ENCODE data around the gene TLE5.

TLE5 gene

DNA sequence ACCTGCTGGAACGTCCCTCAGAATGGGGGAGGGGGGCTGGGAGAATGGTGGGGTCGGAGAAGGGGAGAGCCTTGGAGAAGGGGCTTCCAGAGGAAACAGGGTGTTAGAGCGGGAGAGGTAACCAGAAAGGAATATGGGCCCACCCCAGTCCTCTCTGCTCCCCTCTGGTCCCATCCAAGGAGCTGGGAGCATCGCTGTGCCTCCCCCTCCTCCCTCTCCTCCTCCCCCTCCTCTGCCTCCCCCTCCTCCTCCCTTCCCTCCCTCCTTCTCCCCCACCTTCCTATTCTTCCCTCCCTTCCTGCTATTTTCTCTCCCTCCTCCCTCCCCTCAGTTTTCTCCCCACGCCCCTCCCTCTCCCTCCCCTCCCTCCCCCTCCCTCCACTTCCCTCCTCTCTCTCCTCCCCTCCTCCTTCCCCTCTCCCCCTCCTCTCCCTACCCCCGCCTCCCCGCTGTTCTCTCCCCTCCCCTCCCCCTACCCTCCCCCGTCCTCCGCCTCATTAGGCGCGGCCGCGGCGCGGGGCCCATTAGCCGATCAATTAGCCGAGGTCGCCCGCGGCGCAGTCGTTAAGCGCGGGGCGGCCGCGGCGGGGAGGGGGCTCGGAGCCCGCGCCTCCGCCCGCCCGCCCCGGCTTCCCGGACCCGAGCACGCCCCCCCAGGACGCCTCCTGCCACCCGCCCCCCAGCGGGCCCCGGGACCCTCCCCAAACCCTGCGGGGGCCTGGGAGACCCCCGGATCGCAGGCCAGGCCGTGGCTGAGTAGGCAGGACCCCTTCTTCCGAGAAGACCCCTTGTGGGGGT is 15.4 kb downstream of the TLE5 start:
- H3K4me2 ChIP-seq (ENCODE audit: low read length), result peak overlapping the region; percentile 65
- H3K9me3 ChIP-seq (ENCODE audit: control insufficient read depth, low read length), result no peaks in the 10 kb centered on the region
- H3K4me3 ChIP-seq (ENCODE audit: low read depth, low read length), result peak overlapping the region; percentile 52
- no peaks in the 10 kb centered on the region for H3K36me3 ChIP-seq (ENCODE audit: control insufficient read depth, insufficient read depth, low read length)
- H2AFZ ChIP-seq, result peak overlapping the region; percentile 81
- H3K27ac ChIP-seq, result no peak overlapping the region
- no peaks in the 10 kb centered on the region for H3K79me2 ChIP-seq
- no peaks in the 10 kb centered on the region for H3K27me3 ChIP-seq (ENCODE audit: control insufficient read depth, insufficient read depth, low read length)
- TF ChIP-seq, protein P1, sequence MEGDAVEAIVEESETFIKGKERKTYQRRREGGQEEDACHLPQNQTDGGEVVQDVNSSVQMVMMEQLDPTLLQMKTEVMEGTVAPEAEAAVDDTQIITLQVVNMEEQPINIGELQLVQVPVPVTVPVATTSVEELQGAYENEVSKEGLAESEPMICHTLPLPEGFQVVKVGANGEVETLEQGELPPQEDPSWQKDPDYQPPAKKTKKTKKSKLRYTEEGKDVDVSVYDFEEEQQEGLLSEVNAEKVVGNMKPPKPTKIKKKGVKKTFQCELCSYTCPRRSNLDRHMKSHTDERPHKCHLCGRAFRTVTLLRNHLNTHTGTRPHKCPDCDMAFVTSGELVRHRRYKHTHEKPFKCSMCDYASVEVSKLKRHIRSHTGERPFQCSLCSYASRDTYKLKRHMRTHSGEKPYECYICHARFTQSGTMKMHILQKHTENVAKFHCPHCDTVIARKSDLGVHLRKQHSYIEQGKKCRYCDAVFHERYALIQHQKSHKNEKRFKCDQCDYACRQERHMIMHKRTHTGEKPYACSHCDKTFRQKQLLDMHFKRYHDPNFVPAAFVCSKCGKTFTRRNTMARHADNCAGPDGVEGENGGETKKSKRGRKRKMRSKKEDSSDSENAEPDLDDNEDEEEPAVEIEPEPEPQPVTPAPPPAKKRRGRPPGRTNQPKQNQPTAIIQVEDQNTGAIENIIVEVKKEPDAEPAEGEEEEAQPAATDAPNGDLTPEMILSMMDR (IDR thresholded peaks at IDR 0.05), result no peak
- H3K9ac ChIP-seq, result no peak overlapping the region
- H3K4me1 ChIP-seq, result peaks cover 3% of the 10 kb centered on the region

- H3K79me2 ChIP-seq, result no peaks in the 10 kb centered on the region
- H3K27me3 ChIP-seq (ENCODE audit: control insufficient read depth, insufficient read depth, low read length), result no peaks in the 10 kb centered on the region
- H3K36me3 ChIP-seq (ENCODE audit: control insufficient read depth, insufficient read depth, low read length), result no peaks in the 10 kb centered on the region
- no peak overlapping the region for H3K9ac ChIP-seq
- no peak overlapping the region for H3K4me3 ChIP-seq (ENCODE audit: low read depth, low read length)
- no peaks in the 10 kb centered on the region for H3K9me3 ChIP-seq (ENCODE audit: control insufficient read depth, low read length)
- H3K4me1 ChIP-seq, result peaks cover 6% of the 10 kb centered on the region
- H3K27ac ChIP-seq, result no peak overlapping the region
- H2AFZ ChIP-seq, result no peak overlapping the region
- no peak overlapping the region for H3K4me2 ChIP-seq (ENCODE audit: low read length)
- TF ChIP-seq, protein P1 (IDR thresholded peaks at IDR 0.05), result no peak
These were observed 16.2 kb downstream of the TLE5 start for GRCh38 chr19:3045885-3046697.

DNA sequence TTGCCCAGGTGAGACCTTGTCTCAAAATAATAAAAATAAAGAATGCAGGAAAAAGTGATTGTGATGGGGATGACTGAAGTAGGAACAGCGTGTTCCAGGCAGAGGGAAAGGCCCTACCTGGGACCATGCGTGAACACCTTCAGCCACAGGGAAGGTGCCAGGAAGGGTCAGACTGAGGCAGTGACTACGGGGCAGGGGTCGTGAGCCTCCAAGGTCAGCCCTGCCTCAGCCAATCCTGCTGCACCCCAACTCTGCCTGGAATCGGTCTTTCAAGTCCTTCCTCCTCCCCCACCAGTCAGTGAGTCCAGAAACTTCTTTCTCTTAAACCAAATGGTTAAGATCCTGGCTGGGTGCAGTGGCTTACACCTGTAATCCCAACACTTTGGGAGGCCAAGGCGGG is 17.1 kb downstream of the TLE5 start:
- Histone ChIP-seq H2AFZ (no peak overlapping the region), H3K36me3 (ENCODE audit: control insufficient read depth, insufficient read depth, low read length) (no peaks in the 10 kb centered on the region), H3K4me2 (ENCODE audit: low read length) (no peak overlapping the region), H3K9ac (no peak overlapping the region), H3K4me3 (ENCODE audit: low read depth, low read length) (no peak overlapping the region), H3K4me1 (peaks cover 6% of the 10 kb centered on the region), H3K27me3 (ENCODE audit: control insufficient read depth, insufficient read depth, low read length) (no peaks in the 10 kb centered on the region), H3K27ac (no peak overlapping the region), H3K9me3 (ENCODE audit: control insufficient read depth, low read length) (no peaks in the 10 kb centered on the region), H3K79me2 (no peaks in the 10 kb centered on the region)
- TF ChIP-seq, protein P1 (IDR thresholded peaks at IDR 0.05), result no peak

- peaks cover 6% of the 10 kb centered on the region for H3K4me1 ChIP-seq
- no peaks in the 10 kb centered on the region for H3K9me3 ChIP-seq (ENCODE audit: control insufficient read depth, low read length)
- no peaks in the 10 kb centered on the region for H3K27me3 ChIP-seq (ENCODE audit: control insufficient read depth, insufficient read depth, low read length)
- H3K9ac ChIP-seq, result no peak overlapping the region
- H3K4me2 ChIP-seq (ENCODE audit: low read length), result no peak overlapping the region
- no peak overlapping the region for H2AFZ ChIP-seq
- H3K79me2 ChIP-seq, result no peaks in the 10 kb centered on the region
- H3K27ac ChIP-seq, result no peak overlapping the region
- H3K4me3 ChIP-seq (ENCODE audit: low read depth, low read length), result no peak overlapping the region
- TF ChIP-seq, protein P1 (IDR thresholded peaks at IDR 0.05), result no peak
- H3K36me3 ChIP-seq (ENCODE audit: control insufficient read depth, insufficient read depth, low read length), result no peaks in the 10 kb centered on the region
These were observed 19.6 kb downstream of the TLE5 start for GRCh38 chr19:3042621-3043267.

All from parathyroid adenoma (tissue), 2 donors.